Effector memory CD8-positive, alpha-beta T cell (primary cell): ENCODE results near the gene PRSS36.

Source experiments
- ATAC-seq: fragments of 150-1000 bp; cut with Tn5 transposase; replicated peaks from 2 replicates; pipeline ENCODE4 v1.10.0; 2021; ENCODE audit warnings: mild to moderate bottlenecking, moderate library complexity
- DNase-seq, 3 experiments: peaks; one replicate each; pipeline ENCODE4 v3.0.0; 2021
- H3K27ac Mint-ChIP-seq, 2 donors: one replicate each; pipeline ENCODE4 v1.8.0; 2022; ENCODE audit warnings: mild to moderate bottlenecking in 2 of 2, mixed read lengths in 2 of 2, moderate library complexity in 2 of 2
- H3K27me3 Mint-ChIP-seq, 2 donors: one replicate each; pipeline ENCODE4 v1.8.0; 2022; ENCODE audit warnings: mixed read lengths in 2 of 2
- H3K36me3 Mint-ChIP-seq: one replicate; pipeline ENCODE4 v1.8.0; 2022; ENCODE audit warnings: mild to moderate bottlenecking, moderate library complexity, mixed read lengths; ENCODE audit not compliant: insufficient read depth
- H3K4me1 Mint-ChIP-seq, 2 donors: one replicate each; pipeline ENCODE4 v1.8.0; 2022; ENCODE audit warnings: low read depth in 2 of 2, mixed read lengths in 2 of 2
- H3K4me3 Mint-ChIP-seq, 2 donors: one replicate each; pipeline ENCODE4 v1.8.0; 2022; ENCODE audit warnings: mild to moderate bottlenecking in 2 of 2, mixed read lengths in 2 of 2, moderate library complexity in 2 of 2
- H3K9me3 Mint-ChIP-seq, 2 donors: one replicate each; pipeline ENCODE4 v1.8.0; 2022; ENCODE audit warnings: mixed read lengths in 2 of 2

PRSS36 gene

DNA sequence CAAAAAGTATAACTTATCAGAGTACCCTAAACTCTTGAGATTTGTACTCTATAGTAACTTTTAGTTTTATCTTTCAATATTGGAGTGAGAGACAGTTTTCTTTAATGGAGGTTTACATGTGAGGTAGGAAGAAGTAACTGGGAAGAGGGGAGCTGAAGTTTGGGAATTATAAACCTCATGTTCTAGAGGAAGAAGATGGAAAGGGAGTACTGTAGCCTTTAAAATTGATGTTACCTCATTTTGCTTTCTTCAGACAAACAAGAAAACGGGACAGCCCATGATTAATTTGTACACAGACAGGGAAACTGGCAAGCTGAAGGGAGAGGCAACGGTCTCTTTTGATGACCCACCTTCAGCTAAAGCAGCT lies 39.5 kb upstream of the PRSS36 start:
- Mint-ChIP-seq H3K4me3 (peak overlapping the region; percentile 53 to 65), H3K36me3 (peaks cover 100% of the 10 kb centered on the region), H3K9me3 (no peaks in the 10 kb centered on the region), H3K4me1 (peaks cover 61 to 79% of the 10 kb centered on the region in 2 donors), H3K27me3 (no peaks in the 10 kb centered on the region), H3K27ac (peak overlapping the region; percentile 83 to 86)
- ATAC-seq = no peak
- DNase-seq = no peak

DNA sequence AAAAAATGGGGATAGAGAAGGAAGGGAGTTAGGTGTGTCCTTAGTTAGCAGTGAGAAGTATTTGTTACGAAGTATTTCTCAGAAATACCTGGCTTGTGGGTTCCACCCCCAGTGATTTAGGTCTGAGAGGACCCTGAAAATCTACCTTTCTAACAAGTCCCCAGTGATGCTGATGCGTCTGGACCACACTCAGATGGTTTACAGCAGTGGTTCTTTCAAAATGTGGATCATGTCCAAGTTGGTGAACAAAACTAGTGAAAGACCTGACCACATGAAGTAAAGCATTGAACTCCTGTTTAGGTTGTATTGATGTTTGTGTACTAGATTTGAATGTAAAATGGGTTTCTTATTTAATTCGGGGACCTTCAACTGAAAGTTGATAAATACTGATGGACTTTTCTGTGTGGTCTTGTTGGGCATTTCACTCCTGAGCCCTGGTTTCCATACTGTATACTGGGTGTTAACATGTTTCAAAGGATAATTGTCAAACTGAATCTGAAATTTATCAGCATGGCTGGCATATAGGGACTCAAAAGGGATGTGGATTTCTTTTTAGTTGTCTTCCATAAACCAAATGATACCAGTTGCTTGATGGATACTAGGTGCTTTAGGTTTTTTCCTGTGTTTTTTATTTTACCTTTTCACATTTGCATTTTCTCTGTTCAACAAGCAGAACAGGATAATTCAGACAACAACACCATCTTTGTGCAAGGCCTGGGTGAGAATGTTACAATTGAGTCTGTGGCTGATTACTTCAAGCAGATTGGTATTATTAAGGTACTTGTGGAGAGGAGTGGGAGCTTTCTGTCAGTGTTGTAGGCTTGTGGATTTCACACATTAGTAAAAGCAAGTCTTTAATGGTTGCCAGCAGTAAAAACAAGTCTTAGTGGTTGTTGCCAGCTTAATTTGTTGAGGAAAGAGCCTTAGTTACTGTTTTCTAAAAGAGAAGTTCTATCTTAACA lies 38.9 kb upstream of the PRSS36 start:
- Mint-ChIP-seq H3K9me3 (no peaks in the 10 kb centered on the region), H3K27me3 (no peaks in the 10 kb centered on the region), H3K4me1 (peaks cover 63 to 84% of the 10 kb centered on the region in 2 donors), H3K36me3 (peaks cover 100% of the 10 kb centered on the region), H3K4me3 (peak overlapping the region; percentile 53 to 65), H3K27ac (peak overlapping the region; percentile 83 to 86)
- ATAC-seq (peak; percentile 56), DNase-seq (no peak)

DNA sequence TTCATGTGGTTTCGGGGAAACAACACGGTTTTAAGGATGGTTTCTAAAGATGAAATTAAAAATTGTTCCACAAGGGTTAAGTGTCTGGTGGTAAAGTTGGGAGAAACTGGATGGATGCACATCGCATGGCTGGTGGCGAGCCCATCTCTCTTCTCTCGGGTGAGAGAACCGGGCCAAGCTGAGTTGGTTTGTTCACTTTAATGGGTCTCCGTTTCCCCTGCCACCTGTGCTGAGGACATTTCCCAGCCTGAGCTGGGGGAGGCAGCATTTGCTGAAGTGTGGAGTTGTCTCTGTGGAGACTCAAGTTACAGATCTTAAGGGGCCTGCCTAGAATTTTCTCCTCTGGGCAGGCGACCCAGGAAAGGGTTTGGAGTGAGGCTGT lies 37.9 kb upstream of the PRSS36 start:
- Mint-ChIP-seq H3K27me3 (no peaks in the 10 kb centered on the region), H3K36me3 (peaks cover 100% of the 10 kb centered on the region), H3K9me3 (no peaks in the 10 kb centered on the region), H3K27ac (peak overlapping the region; percentile 86 to 88), H3K4me1 (peaks cover 68 to 89% of the 10 kb centered on the region in 2 donors), H3K4me3 (peak overlapping the region; percentile 34 to 65)
- no peak for ATAC-seq
- no peak for DNase-seq

DNA sequence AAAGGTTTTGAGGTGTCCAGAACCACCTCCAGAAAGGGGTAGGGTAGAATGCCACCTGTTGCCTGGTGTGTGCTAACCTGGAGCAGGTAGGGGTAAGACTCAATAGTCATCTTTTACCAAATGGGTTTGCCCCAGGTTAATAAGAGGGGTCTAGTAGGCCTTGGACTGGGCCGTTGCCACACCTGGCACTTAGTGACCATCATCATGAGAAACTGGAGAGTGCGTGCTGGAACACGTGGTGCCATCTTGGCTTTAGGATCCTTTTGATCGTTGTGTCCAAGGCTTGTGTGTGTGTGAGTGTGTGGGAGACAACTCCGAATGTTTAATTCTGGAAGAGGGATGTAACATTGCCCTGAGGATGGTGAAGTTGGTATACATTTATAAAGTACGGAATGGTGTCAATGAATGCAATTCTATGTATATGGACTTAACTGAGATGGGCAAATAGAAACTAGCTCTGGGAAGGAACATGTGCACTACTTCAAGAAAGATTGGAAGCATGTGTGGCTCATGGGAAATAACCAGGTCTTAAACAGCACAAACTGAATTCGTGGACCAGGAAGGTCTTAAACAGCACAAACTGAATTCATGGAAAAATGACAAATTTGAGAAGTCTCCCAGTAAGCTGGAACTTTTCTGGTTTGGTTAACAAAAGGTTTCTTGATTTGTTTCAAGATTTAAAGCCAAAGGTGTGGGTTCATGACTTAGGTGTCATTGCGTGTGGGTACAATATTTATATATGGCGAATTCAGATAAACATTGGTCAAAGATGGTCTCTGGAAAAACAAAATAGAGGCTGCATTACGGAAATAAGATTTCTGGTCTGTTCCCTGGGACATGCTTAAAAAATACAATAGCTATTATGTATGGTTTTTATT lies 37.3 kb upstream of the PRSS36 start:
- Mint-ChIP-seq H3K4me3 (peak overlapping the region; percentile 65), H3K27ac (peak overlapping the region; percentile 86 to 88), H3K9me3 (no peaks in the 10 kb centered on the region), H3K36me3 (peaks cover 100% of the 10 kb centered on the region), H3K27me3 (no peaks in the 10 kb centered on the region), H3K4me1 (peaks cover 75 to 95% of the 10 kb centered on the region in 2 donors)
- DNase-seq (no peak), ATAC-seq (no peak)

DNA sequence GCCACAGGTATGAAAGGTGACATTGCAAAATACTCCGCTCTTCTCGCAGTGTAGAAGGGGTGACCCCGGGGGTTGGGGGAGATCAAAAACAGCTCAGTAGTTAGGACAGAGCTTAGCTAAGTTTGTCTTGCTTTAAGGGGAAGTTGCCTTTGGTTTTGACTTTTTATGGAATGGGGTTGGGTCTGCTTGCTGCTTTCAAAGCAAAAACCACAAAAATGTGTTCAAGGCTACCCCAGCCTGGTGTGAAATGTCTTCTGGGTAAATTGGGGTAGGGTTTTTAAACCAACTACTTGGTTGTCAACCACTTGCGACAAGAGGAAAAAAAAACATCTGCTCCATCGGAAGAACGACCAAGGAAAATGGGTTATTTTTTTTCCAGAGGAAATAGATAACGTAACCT lies 36.3 kb upstream of the PRSS36 start:
- peak overlapping the region; percentile 86 to 88 for H3K27ac Mint-ChIP-seq
- H3K36me3 Mint-ChIP-seq = peaks cover 100% of the 10 kb centered on the region
- peaks cover 78 to 95% of the 10 kb centered on the region in 2 donors for H3K4me1 Mint-ChIP-seq
- peak overlapping the region; percentile 65 for H3K4me3 Mint-ChIP-seq
- no peaks in the 10 kb centered on the region for H3K9me3 Mint-ChIP-seq
- DNase-seq = no peak
- H3K27me3 Mint-ChIP-seq = no peaks in the 10 kb centered on the region
- no peak for ATAC-seq

DNA sequence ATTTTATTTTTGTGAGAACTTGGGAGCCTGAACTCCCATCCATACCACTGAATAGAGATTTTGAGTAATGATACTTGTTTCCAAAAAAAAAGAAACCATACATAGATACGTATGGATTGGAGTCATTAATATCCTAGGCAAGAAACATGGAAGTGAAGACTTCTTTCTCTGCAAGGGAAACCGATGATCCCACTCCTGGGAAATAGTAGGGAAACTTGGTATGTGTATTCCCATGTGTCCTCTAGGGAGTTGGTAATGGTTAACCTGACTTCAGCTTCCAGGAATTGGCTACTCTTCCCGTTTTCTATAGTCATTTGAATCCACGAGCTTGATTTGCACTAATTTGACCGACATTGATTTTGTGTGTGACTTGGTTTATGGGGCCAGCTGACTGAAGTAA lies 35.5 kb upstream of the PRSS36 start:
- DNase-seq (no peak), ATAC-seq (no peak)
- no peaks in the 10 kb centered on the region for H3K27me3 Mint-ChIP-seq
- peak overlapping the region; percentile 65 to 99 for H3K4me3 Mint-ChIP-seq
- H3K27ac Mint-ChIP-seq = peak overlapping the region; percentile 86 to 99
- H3K9me3 Mint-ChIP-seq = no peaks in the 10 kb centered on the region
- peaks cover 76 to 89% of the 10 kb centered on the region in 2 donors for H3K4me1 Mint-ChIP-seq
- peaks cover 100% of the 10 kb centered on the region for H3K36me3 Mint-ChIP-seq

DNA sequence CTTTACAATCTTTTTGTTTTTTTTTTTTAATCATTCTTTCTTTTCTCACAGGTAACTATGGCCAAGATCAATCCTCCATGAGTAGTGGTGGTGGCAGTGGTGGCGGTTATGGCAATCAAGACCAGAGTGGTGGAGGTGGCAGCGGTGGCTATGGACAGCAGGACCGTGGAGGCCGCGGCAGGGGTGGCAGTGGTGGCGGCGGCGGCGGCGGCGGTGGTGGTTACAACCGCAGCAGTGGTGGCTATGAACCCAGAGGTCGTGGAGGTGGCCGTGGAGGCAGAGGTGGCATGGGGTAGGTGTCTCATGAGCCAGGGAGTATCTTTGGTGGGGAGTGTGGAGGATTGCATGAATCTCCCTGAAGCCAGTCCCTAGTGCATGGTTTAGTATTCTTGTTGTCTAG lies 35.0 kb upstream of the PRSS36 start:
- H3K9me3 Mint-ChIP-seq = no peaks in the 10 kb centered on the region
- peaks cover 100% of the 10 kb centered on the region for H3K36me3 Mint-ChIP-seq
- ATAC-seq (no peak), DNase-seq (no peak)
- H3K27me3 Mint-ChIP-seq = no peaks in the 10 kb centered on the region
- peaks cover 73 to 85% of the 10 kb centered on the region in 2 donors for H3K4me1 Mint-ChIP-seq
- H3K27ac Mint-ChIP-seq = peak overlapping the region; percentile 88 to 99
- peak overlapping the region; percentile 65 to 99 for H3K4me3 Mint-ChIP-seq

DNA sequence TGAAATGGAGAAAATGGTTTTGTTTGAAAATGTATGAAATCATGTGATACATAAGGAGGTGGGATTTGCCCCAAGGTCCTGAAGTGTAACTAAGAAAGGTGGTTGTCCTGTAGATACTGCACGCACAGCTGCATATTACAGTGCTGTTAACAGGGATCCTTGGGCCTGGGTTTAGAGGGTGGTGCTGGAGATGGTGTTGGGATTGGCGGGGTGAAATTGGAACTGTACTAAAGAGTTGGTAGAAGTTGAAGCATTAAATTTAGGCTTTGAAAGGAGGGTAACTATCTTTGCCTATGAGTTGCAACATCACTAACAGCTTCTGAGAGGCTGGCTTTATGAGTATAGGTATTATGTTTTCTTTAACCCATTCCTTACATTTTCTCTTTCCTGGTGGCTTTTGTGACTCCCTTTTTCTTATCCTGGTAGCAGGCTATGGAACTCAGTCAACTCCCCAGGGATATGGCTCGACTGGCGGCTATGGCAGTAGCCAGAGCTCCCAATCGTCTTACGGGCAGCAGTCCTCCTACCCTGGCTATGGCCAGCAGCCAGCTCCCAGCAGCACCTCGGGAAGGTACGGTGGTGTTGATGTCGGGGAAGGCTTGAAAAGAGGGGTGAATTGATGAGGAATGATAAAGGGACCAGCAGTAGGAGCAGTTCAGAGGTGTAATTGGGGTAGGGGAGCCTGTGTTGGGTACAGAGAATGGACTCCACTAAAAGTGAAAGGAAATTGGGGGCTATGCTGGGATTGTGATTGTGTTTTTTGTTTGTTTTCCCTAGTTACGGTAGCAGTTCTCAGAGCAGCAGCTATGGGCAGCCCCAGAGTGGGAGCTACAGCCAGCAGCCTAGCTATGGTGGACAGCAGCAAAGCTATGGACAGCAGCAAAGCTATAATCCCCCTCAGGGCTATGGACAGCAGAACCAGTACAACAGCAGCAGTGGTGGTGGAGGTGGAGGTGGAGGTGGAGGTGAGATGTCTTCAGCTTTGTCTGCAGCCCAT lies 33.9 kb upstream of the PRSS36 start:
- Mint-ChIP-seq H3K27me3 (no peaks in the 10 kb centered on the region), H3K4me3 (peak overlapping the region; percentile 99), H3K9me3 (no peaks in the 10 kb centered on the region), H3K36me3 (peaks cover 97% of the 10 kb centered on the region), H3K27ac (peak overlapping the region; percentile 88 to 99), H3K4me1 (peaks cover 70 to 77% of the 10 kb centered on the region in 2 donors)
- DNase-seq = no peak
- ATAC-seq = no peak

DNA sequence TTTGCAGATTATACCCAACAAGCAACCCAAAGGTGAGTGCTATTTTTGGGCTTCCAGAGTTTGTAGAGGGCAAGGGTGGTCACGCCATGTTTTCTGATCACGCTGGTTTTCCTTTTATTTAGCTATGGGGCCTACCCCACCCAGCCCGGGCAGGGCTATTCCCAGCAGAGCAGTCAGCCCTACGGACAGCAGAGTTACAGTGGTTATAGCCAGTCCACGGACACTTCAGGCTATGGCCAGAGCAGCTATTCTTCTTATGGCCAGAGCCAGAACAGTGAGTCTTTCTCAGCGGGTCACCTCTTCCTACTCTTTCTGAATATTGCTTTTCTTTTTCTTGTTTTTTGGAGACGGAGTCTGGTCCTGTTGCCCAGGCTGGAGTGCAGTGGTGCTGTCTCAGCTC lies 32.5 kb upstream of the PRSS36 start:
- Mint-ChIP-seq H3K27me3 (no peaks in the 10 kb centered on the region), H3K4me1 (peaks cover 68 to 73% of the 10 kb centered on the region in 2 donors), H3K9me3 (no peaks in the 10 kb centered on the region)

DNA sequence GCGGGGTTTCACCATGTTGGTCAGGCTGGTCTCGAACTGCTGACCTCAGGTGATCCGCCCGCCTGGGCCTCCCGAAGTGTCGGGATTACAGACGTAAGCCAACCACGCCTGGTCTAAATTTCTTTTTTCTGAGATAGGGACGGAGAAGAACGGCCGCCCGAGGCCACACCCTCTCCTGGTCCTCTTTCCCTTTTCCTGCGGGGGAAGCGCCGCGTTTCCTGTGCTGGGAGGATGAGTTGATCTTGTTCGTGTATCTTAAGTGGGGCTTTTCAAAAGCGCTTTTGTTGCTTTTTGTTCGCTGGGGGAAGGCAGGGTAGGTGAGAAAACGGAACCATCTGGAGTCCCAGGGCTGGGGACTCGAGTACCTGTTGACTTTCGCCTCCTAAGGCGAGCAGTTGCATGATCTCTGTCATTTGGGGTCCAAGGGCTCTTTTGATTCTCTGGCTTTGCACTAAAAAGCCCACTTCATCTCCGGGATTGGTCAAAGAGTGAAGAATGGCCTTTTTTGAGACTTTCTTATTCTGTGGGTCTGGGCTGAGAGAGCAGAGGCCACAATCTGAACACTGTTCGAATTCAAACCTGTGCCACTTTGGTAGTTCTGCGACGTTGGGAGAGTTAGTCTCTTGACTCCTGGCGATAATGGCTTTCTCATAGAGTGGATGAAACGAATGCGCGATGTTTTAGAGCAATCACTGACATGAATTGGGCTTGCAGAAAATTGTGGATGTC lies 31.4 kb upstream of the PRSS36 start:
- Mint-ChIP-seq H3K27me3 (no peaks in the 10 kb centered on the region), H3K36me3 (peaks cover 80% of the 10 kb centered on the region), H3K9me3 (no peaks in the 10 kb centered on the region), H3K4me1 (peaks cover 64 to 68% of the 10 kb centered on the region in 2 donors), H3K4me3 (peak overlapping the region; percentile 99), H3K27ac (peak overlapping the region; percentile 99 to 100)
- DNase-seq (no peak), ATAC-seq (no peak)

More for the DNA sequence above, 32.5 kb upstream of the PRSS36 start:
- Mint-ChIP-seq H3K4me3 (peak overlapping the region; percentile 99), H3K27ac (peak overlapping the region; percentile 88 to 99), H3K36me3 (peaks cover 84% of the 10 kb centered on the region)
- DNase-seq = no peak
- ATAC-seq = no peak

DNA sequence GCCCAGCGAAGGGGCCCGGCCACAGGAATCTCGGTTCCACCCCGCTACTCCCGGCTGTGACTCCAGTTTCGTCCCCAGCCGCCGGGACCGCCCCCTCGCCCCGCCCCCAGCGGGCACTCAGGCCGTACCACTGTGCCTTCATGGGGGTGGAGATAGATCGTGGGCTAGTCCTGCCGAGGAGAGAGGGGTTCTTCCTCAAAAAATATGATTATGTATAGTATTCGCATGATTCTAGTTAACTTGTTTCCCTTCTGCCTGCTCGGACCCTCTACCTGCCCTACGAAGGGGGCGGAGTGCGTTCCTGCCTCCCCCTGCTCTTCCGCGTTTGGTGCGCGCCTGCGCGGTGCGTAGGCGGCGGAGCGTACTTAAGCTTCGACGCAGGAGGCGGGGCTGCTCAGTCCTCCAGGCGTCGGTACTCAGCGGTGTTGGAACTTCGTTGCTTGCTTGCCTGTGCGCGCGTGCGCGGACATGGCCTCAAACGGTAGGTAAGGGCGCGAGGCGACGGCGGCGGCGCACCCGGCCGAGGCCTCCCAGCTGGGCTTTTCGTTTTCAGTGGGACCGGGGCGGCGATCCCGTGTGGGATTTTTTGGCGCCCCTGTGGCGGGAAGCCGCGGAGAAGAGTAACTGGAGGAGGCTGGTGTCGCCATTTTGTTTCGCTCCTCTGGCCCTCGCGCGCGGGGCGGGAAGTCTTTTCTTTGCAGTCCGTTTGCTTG lies 30.0 kb upstream of the PRSS36 start, which contains the start of gene FUS:
Gene FUS, plus strand, starts transcription at position 393 of the 713 bp plus-strand sequence. Its CDS starts 76 bp downstream, at position 469.
- Mint-ChIP-seq H3K36me3 (peaks cover 66% of the 10 kb centered on the region), H3K4me1 (peaks cover 52 to 55% of the 10 kb centered on the region in 2 donors), H3K4me3 (peak within 1 kb of the TSS; percentile 99), H3K27me3 (no peaks in the 10 kb centered on the region), H3K27ac (peak within 1 kb of the TSS; percentile 99 to 100), H3K9me3 (no peaks in the 10 kb centered on the region)
- peak; percentile 90 to 93 (median 92) for DNase-seq
- peak; percentile 62 for ATAC-seq
